CD4-positive, alpha-beta memory T cell (primary cell): ENCODE results near the gene SPATA18. TPM values are rescaled to one million over a fixed set of nuclear protein-coding genes. Genes with fewer than 3 reads are reported as not detected.

Source experiments
- CTCF ChIA-PET: fragments of 350-600 bp; sonication (Branson Sonifier 250); formaldehyde crosslinking; loops from one replicate; lab custom pipeline; 2021; ENCODE audit warnings: inconsistent platforms; ENCODE audit not compliant: partially characterized antibody; lab: Charles Lee
- POLR2A ChIA-PET: fragments of 350-600 bp; sonication (Branson Sonifier 250); formaldehyde crosslinking; loops from one replicate; lab custom pipeline; 2021; ENCODE audit not compliant: partially characterized antibody; lab: Charles Lee
- DNase-seq, 5 donors: peaks; one replicate each; pipeline versions ENCODE4 v3.0.0 to v3.0.0-alpha.2; 2020 to 2022; ENCODE audit warnings: mixed read lengths in 1 of 5
- H3K27ac ChIP-seq: one replicate; pipeline ENCODE4 v1.7.0; 2013; ENCODE audit warnings: low read depth, low read length
- H3K27me3 ChIP-seq: 2 replicates; pipeline ENCODE4 v1.7.0; 2013; ENCODE audit warnings: mild to moderate bottlenecking, low read length, moderate library complexity; ENCODE audit not compliant: insufficient read depth
- H3K36me3 ChIP-seq: 2 replicates; pipeline ENCODE4 v1.7.0; 2013; ENCODE audit warnings: mild to moderate bottlenecking, low read length, moderate library complexity; ENCODE audit not compliant: insufficient read depth
- H3K4me1 ChIP-seq: 2 replicates; pipeline ENCODE4 v1.7.0; 2013; ENCODE audit warnings: mild to moderate bottlenecking, low read length, moderate library complexity; ENCODE audit not compliant: insufficient read depth
- H3K4me3 ChIP-seq, 2 donors: one replicate each; pipeline ENCODE4 v1.7.0; 2013; ENCODE audit warnings: low read length in 2 of 2, mild to moderate bottlenecking in 1 of 2
- H3K9me3 ChIP-seq, 2 donors: one replicate each; pipeline ENCODE4 v1.7.0; 2013; ENCODE audit warnings: low read length in 2 of 2, control low read depth in 1 of 2; ENCODE audit not compliant: control insufficient read depth in 1 of 2
- H3K27ac Mint-ChIP-seq, 7 donors: one replicate each; pipeline ENCODE4 v1.8.0; 2020 to 2021; ENCODE audit warnings: mixed read lengths in 7 of 7, mild to moderate bottlenecking in 6 of 7, inconsistent platforms in 3 of 7, moderate library complexity in 3 of 7
- H3K27me3 Mint-ChIP-seq, 2 donors: one replicate each; pipeline ENCODE4 v1.8.0; 2020 to 2021; ENCODE audit warnings: mixed read lengths in 2 of 2
- H3K36me3 Mint-ChIP-seq, 2 donors: one replicate each; pipeline ENCODE4 v1.8.0; 2020 to 2021; ENCODE audit warnings: mixed read lengths in 2 of 2, inconsistent platforms in 1 of 2, mild to moderate bottlenecking in 1 of 2
- H3K4me1 Mint-ChIP-seq, 4 donors: one replicate each; pipeline ENCODE4 v1.8.0; 2020 to 2021; ENCODE audit warnings: mixed read lengths in 4 of 4, mild to moderate bottlenecking in 1 of 4
- H3K4me3 Mint-ChIP-seq, 8 donors: one replicate each; pipeline ENCODE4 v1.8.0; 2020 to 2021; ENCODE audit warnings: mixed read lengths in 8 of 8, mild to moderate bottlenecking in 7 of 8, moderate library complexity in 6 of 8, inconsistent platforms in 3 of 8
- H3K9me3 Mint-ChIP-seq, 8 donors: one replicate each; pipeline ENCODE4 v1.8.0; 2020 to 2021; ENCODE audit warnings: mixed read lengths in 8 of 8, mild to moderate bottlenecking in 5 of 8, inconsistent platforms in 3 of 8, moderate library complexity in 1 of 8
- intact Hi-C: fragments of 100-400 bp; cut with micrococcal nuclease; formaldehyde crosslinking; loops from one replicate; pipeline ENCODE4 v1.15.1; 2023
- polyA plus RNA-seq, 2 donors: library from polyadenylated mRNA; unstranded; fragments of 300-500 nt; fragmentation: Illumina TruSeq; gene quantifications; one replicate each; pipeline ENCODE4 v1.2.3, GENCODE V29; 2021
- total RNA-seq, 2 experiments: library from RNA; stranded (reverse); gene quantifications; one replicate each; pipeline ENCODE4 v1.2.3, GENCODE V29; 2021

The SPATA18 gene
- total and polyA plus RNA-seq, 4 experiments from 2014 or later = 0.44 TPM; not detected in 3

DNA sequence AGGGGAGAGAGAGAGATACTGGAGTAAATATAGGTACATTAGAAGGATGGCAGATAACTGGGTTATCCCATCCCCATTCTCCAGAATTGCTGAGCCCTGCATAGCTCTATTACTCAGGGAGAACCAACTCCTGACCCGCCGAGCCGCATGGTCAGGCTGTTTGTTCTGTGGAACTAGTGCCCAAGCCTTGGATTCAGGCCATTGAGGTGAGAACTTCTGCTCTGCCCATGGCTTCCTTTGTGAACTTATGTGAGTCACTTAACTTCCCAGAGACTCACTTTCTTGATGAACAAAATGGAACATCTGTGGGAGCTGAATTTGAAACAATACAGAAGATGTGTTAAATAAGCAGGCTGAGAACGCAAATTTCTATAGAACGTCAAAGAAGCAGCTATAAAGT is 54.2 kb downstream of the SPATA18 start:
- Histone ChIP-seq H3K27ac (no peak overlapping the region), H3K9me3 (no peaks in the 10 kb centered on the region), H3K36me3 (no peaks in the 10 kb centered on the region), H3K27me3 (no peaks in the 10 kb centered on the region), H3K4me1 (no peaks in the 10 kb centered on the region), H3K4me3 (no peak overlapping the region)
- H3K27me3 Mint-ChIP-seq = peaks cover 0 to 4% of the 10 kb centered on the region in 2 donors
- no peak for DNase-seq
- POLR2A ChIA-PET = no interaction called here
- H3K9me3 Mint-ChIP-seq = no peaks in the 10 kb centered on the region
- H3K36me3 Mint-ChIP-seq = no peaks in the 10 kb centered on the region
- CTCF ChIA-PET = interaction anchor here (0.9 kb wide), 1 partner anchor 11 kb away, joined by 3 read pairs; no protein-coding TSS in a partner anchor
- H3K4me1 Mint-ChIP-seq = no peaks in the 10 kb centered on the region
- no peak overlapping the region for H3K4me3 Mint-ChIP-seq
- no peak overlapping the region for H3K27ac Mint-ChIP-seq
- intact Hi-C loops = no loop called here

DNA sequence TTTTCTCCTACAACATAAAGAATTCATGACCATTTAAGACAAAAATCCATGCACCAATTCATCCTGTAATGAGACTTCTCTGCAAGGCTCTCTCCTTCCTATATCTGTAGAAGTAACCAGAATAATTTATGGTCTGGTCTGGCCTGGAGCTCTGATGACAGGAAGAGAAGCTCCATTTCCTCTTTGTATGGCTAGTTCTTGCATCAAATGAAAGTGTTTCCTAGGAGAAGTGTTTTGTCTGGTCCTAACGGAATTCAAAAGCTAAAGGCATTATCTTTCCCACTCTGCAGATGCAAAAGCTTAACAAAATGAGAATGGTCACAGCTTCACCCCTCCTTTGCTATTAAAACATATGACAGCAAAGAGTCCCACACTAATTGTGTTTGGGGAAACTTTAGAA is 55.1 kb downstream of the SPATA18 start:
- Histone ChIP-seq H3K4me1 (no peaks in the 10 kb centered on the region), H3K27ac (no peak overlapping the region), H3K9me3 (no peaks in the 10 kb centered on the region), H3K27me3 (no peaks in the 10 kb centered on the region), H3K36me3 (no peaks in the 10 kb centered on the region), H3K4me3 (no peak overlapping the region)
- Mint-ChIP-seq H3K4me1 (no peaks in the 10 kb centered on the region), H3K36me3 (no peaks in the 10 kb centered on the region), H3K27ac (no peak overlapping the region), H3K9me3 (no peaks in the 10 kb centered on the region), H3K4me3 (no peak overlapping the region), H3K27me3 (peaks cover 0 to 4% of the 10 kb centered on the region in 2 donors)
- ChIA-PET CTCF (interaction anchor here (0.9 kb wide), 1 partner anchor 12 kb away, joined by 3 read pairs; no protein-coding TSS in a partner anchor), POLR2A (no interaction called here)
- no peak for DNase-seq
- intact Hi-C loops = no loop called here

DNA sequence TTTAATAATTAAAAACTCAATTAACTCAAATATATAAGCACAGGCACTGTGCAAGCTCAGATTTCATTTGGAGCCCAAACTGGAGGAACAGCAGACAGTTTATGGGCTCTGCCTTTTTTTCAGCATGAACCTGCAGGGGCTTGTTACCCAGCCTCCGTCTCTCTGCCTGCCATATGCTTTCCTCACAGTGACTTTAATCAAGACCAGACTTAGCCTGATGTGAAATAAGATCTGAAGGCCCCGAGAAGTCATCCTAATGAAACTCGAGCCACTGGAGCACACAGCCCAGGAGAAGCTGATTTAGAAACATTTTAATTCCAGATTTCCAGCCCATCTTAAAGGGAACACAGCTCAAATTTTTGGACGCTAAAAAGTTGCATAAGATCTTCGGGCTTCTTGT is 55.6 kb downstream of the SPATA18 start:
- H3K4me1 ChIP-seq = no peaks in the 10 kb centered on the region
- no peak overlapping the region for H3K4me3 ChIP-seq
- Mint-ChIP-seq H3K27me3 (peaks cover 0 to 4% of the 10 kb centered on the region in 2 donors), H3K4me1 (no peaks in the 10 kb centered on the region), H3K4me3 (no peak overlapping the region), H3K27ac (no peak overlapping the region), H3K9me3 (no peaks in the 10 kb centered on the region), H3K36me3 (no peaks in the 10 kb centered on the region)
- no peak for DNase-seq
- H3K36me3 ChIP-seq = no peaks in the 10 kb centered on the region
- no peaks in the 10 kb centered on the region for H3K27me3 ChIP-seq
- ChIA-PET CTCF (no interaction called here), POLR2A (no interaction called here)
- intact Hi-C loops = no loop called here
- no peak overlapping the region for H3K27ac ChIP-seq
- H3K9me3 ChIP-seq = no peaks in the 10 kb centered on the region

DNA sequence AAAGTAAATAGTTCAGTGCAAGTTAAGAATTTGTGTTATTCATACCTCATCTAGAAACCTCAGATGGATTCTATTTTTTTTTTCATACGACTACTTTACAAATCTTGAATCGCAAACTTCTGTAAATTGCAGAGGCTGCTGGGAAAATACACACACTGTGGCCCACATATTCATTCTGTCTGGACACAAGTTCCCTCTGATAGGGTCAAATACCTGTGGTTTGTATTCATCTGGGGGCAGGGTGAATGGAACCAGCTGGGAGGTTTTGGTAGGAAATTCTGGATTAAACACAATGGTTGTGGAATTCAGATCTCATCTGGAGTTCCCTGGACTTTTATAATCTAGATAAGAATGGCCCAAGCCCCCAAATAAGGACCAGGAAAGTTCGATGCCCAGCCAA is 56.2 kb downstream of the SPATA18 start:
- H3K4me3 Mint-ChIP-seq = no peak overlapping the region
- H3K27me3 Mint-ChIP-seq = peaks cover 0 to 4% of the 10 kb centered on the region in 2 donors
- Histone ChIP-seq H3K9me3 (no peaks in the 10 kb centered on the region), H3K4me1 (no peaks in the 10 kb centered on the region), H3K4me3 (no peak overlapping the region), H3K27me3 (no peaks in the 10 kb centered on the region), H3K27ac (no peak overlapping the region), H3K36me3 (no peaks in the 10 kb centered on the region)
- intact Hi-C loops = no loop called here
- H3K9me3 Mint-ChIP-seq = no peaks in the 10 kb centered on the region
- no peak for DNase-seq
- no peak overlapping the region for H3K27ac Mint-ChIP-seq
- CTCF ChIA-PET = no interaction called here
- H3K4me1 Mint-ChIP-seq = no peaks in the 10 kb centered on the region
- H3K36me3 Mint-ChIP-seq = no peaks in the 10 kb centered on the region
- POLR2A ChIA-PET = no interaction called here

DNA sequence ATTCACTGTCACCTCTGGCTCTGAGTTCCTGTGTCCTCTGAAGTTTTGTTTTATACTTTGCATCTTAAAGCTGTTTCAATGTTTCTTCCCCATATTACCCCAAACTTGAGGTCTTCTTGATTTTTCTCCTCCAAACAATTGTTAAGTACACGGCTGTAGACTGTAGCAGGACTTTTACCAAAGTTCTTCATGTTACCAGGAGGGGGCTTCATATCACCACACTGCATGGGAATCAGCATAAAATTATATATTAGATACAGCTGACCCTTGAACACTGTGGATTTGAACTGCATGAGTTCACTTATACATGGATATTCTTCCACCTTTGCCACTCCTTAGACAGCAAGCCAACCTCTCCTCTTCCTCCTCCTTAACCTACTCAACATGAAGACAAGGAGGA is 56.6 kb downstream of the SPATA18 start:
- Histone ChIP-seq H3K27ac (no peak overlapping the region), H3K4me3 (no peak overlapping the region), H3K27me3 (no peaks in the 10 kb centered on the region), H3K9me3 (no peaks in the 10 kb centered on the region), H3K4me1 (no peaks in the 10 kb centered on the region), H3K36me3 (no peaks in the 10 kb centered on the region)
- Mint-ChIP-seq H3K9me3 (no peaks in the 10 kb centered on the region), H3K27me3 (peaks cover 0 to 4% of the 10 kb centered on the region in 2 donors), H3K27ac (no peak overlapping the region), H3K4me1 (no peaks in the 10 kb centered on the region), H3K36me3 (no peaks in the 10 kb centered on the region), H3K4me3 (no peak overlapping the region)
- DNase-seq = no peak
- intact Hi-C loops = no loop called here
- CTCF ChIA-PET = no interaction called here
- POLR2A ChIA-PET = no interaction called here

DNA sequence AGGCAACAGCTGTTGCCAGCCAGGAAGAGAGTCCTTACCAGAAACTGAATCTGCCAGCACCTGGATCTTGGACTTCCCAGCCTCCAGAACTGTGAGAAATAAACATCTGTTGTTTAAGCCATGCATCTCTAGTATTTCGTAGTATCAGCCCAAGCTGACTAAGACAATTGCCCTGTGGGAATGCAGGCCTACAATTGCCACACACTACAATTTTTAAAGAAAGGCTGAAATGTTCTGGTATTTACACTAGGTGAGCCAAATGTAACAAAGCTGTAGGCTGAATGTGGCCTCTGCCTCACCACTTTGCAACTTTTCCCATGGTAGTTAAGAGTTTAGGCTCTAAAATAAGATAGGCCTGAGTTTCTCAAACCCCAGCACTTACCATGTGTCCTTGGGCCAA is 59.1 kb downstream of the SPATA18 start:
- intact Hi-C loops = no loop called here

DNA sequence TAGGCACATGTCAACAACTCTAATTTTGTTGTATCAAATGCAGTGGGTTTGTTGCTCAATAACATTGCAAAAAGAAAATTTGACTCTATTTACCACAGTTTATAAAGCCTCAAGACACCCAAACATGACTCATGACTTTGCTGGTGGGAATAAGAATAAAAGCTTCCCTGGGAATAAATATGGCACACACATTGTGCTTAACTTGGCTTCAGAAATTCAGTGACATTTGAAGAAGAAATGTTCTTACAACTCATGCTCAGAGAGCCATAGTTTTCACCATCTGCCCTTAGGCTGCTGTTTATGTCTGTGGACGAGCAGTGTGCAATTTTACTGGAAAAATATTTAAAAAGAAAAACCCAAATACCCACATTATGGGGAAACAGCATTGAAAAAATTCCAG is 60.9 kb downstream of the SPATA18 start:
- Mint-ChIP-seq H3K27ac (no peak overlapping the region), H3K36me3 (no peaks in the 10 kb centered on the region), H3K9me3 (no peaks in the 10 kb centered on the region), H3K4me1 (no peaks in the 10 kb centered on the region), H3K4me3 (no peak overlapping the region), H3K27me3 (no peaks in the 10 kb centered on the region)
- no peak overlapping the region for H3K4me3 ChIP-seq
- no peaks in the 10 kb centered on the region for H3K9me3 ChIP-seq
- intact Hi-C loops = no loop called here
- H3K27ac ChIP-seq = no peak overlapping the region
- ChIA-PET POLR2A (no interaction called here), CTCF (no interaction called here)
- H3K27me3 ChIP-seq = no peaks in the 10 kb centered on the region
- H3K4me1 ChIP-seq = no peaks in the 10 kb centered on the region
- DNase-seq = no peak
- H3K36me3 ChIP-seq = no peaks in the 10 kb centered on the region

More for the DNA sequence above, 59.1 kb downstream of the SPATA18 start:
- Histone ChIP-seq H3K27ac (no peak overlapping the region), H3K4me3 (no peak overlapping the region), H3K4me1 (no peaks in the 10 kb centered on the region), H3K36me3 (no peaks in the 10 kb centered on the region), H3K27me3 (no peaks in the 10 kb centered on the region), H3K9me3 (no peaks in the 10 kb centered on the region)
- Mint-ChIP-seq H3K4me3 (no peak overlapping the region), H3K27me3 (no peaks in the 10 kb centered on the region), H3K4me1 (no peaks in the 10 kb centered on the region), H3K27ac (no peak overlapping the region), H3K36me3 (no peaks in the 10 kb centered on the region), H3K9me3 (no peaks in the 10 kb centered on the region)
- no peak for DNase-seq
- ChIA-PET POLR2A (no interaction called here), CTCF (no interaction called here)

DNA sequence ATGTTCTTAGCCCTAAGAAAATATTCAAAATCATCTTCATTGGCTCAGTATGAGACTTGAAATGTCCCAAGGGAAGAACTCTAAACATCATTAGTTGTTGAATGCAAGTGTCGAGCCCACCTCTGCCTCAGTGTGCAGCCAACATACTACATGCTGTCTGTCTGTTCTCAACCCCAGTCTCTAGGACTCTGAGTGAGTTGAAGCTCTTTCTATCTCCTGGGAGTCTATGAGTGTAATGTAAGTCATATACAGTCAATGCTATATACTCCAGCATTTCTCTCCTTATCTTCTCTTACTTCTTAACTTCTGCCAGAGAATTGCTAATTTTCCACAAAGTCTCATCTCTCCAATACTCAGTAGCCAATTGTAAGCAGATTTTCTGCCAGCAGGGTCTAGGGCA is 61.3 kb downstream of the SPATA18 start:
- no peak for DNase-seq
- ChIA-PET CTCF (no interaction called here), POLR2A (no interaction called here)
- no peaks in the 10 kb centered on the region for H3K27me3 ChIP-seq
- H3K9me3 ChIP-seq = no peaks in the 10 kb centered on the region
- H3K36me3 Mint-ChIP-seq = no peaks in the 10 kb centered on the region
- H3K36me3 ChIP-seq = no peaks in the 10 kb centered on the region
- no peak overlapping the region for H3K4me3 ChIP-seq
- no peaks in the 10 kb centered on the region for H3K9me3 Mint-ChIP-seq
- no peak overlapping the region for H3K27ac ChIP-seq
- no peak overlapping the region for H3K4me3 Mint-ChIP-seq
- no peaks in the 10 kb centered on the region for H3K4me1 Mint-ChIP-seq
- no peak overlapping the region for H3K27ac Mint-ChIP-seq
- H3K27me3 Mint-ChIP-seq = no peaks in the 10 kb centered on the region
- H3K4me1 ChIP-seq = no peaks in the 10 kb centered on the region
- intact Hi-C loops = no loop called here
